Left lobe of liver (tissue), 2 donors: ENCODE measurements around the gene PRRX2. TPM values are rescaled to one million over a fixed set of nuclear protein-coding genes. Genes with fewer than 3 reads are reported as not detected.

Experiments
- ATAC-seq: fragments of 200-7000 bp; cut with Tn5 transposase; one replicate; pipeline ENCODE4 v1.9.1; 2020; ENCODE audit warnings: mild to moderate bottlenecking, moderate library complexity
- DNase-seq: peaks from one replicate; pipeline ENCODE4 v3.0.0-alpha.2; 2020; ENCODE audit warnings: low spot score
- total RNA-seq: library from RNA; stranded (reverse); gene quantifications from one replicate; pipeline ENCODE4 v1.2.1, GENCODE V29; 2021
- donor health status: DM: no; HTN: no; CAD: no; lungs with moderate emphysema.
- donor health status: DM: no; HTN: yes; CAD: no.

The PRRX2 gene
- total RNA-seq, 1 donor from 2014 or later = not detected

DNA sequence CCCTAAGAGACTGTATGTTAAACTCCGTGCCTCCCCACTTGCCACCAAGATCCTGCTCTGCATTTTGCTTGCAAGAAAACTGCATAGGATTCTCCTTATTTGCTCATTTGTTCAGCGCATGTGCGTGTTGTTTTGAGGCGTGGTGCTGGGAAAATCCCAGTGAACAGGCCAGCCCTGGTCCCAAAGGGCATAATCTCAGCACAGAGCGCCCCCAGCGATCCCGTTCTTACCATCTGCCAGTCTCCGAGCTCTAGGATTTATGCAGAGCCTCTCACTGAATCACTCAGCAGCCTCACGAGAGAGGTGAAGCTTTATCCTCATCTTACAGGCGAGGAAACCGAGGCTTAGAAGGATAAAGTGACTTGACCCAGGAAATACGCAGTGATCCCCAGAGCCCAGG, 11.5 kb downstream of the PRRX2 start:
- DNase-seq (no peak), ATAC-seq (no peak)

- no peak for ATAC-seq
- no peak for DNase-seq
These were observed 12.0 kb downstream of the PRRX2 start for GRCh38 chr9:129677456-129677855.

DNA sequence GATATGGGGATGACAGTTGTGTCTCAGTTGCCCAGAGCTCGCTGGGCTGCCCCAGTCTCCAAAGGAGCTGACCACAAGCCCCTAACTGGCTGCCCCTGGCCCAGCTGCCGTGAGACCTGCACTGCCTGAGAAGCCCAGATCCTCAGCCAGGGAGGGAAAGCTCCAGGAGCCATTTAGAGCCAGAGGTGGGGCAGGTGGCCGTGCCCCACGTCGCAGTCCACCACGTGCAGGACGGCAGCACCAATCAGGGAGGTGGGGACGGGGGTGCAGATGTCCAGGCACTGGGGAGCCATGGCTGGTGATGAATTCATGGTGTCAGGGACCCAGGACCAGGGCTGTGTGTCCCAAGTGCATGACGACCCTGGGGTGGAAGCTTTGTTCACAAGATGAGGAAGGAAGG, 13.4 kb downstream of the PRRX2 start:
- DNase-seq (no peak), ATAC-seq (no peak)

DNA sequence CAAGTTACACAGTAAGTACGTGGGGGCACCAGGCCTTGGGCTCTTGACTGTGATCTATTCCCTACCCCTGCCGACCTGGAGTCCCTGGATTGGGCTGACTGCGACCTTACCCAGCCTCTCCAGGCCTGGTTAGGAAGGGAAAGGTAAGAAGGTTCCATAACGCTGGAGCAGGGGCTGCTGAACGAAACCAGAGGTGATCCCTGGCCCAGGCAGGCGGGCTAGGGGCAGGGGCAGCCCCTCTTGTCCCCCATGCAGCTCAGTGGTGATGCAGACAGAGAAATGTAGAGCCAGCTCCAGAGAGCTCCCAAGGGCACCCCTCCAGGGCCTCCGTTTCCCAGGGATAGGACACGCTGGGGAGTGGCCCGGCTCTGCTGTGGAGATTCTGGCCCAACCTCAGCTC, 14.1 kb downstream of the PRRX2 start:
- DNase-seq (no peak), ATAC-seq (no peak)

DNA sequence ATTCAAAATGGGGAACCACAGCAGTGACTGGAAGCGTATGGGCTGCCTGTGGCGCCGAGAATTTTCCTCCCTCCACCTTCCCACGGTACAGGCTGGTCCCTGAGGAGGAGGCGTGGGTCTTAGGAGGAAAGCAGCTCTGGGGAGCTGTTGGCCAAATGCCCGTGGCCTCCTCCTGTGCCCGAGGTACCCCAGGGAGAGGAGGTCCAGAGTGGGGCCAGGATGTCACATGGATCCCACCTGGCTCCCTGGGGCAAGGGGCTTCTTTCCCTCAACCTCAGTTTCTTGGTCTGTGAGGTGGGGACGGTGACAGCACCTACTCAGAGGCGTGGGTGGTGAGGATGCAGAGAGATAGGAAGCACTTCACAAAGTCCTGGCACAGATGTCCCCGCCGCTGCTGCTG, 16.5 kb downstream of the PRRX2 start:
- ATAC-seq (no peak), DNase-seq (no peak)

DNA sequence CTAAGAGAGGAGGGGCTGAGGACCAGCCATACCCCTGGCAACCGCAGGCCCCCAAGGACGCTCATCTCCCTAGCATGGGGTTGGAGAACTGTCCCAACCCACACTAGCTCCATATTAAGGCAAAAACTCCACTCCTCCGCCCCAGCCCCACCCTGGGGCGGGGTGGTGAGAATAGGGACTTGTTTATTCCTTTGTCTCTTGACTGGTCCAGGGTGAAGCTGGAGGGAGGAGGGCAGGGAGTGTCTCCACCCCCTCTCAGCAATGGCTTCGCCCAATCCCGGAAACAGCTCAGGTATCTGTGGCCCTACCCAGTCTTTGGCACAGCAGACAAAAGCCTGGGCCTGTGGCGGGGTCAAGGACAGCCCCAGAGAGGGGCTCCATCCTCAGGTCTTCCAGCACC, 16.9 kb downstream of the PRRX2 start:
- no peak for ATAC-seq
- no peak for DNase-seq

- ATAC-seq (no peak), DNase-seq (no peak)
These were observed 19.9 kb downstream of the PRRX2 start for GRCh38 chr9:129685220-129685932.

DNA sequence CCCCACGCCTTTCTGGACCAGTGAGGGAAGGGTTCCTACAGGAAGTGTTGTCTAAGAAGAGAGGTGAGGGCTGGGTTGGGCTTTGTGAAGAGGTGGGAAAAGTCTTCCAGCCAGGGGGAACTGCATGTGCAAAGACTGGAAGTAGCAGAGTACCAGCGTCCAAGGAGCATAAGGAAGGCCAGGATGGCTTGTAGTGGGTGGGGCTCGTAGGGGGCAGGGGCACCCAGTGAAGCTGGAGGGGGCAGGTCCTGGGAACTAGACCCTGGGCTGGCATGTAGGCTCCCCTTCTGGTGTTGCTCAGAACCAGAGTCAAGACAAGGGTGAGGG, 20.4 kb downstream of the PRRX2 start:
- DNase-seq = no peak
- ATAC-seq = no peak

GRCh38 chr9:129686736-129687135, 21.3 kb downstream of the PRRX2 start:
- DNase-seq = no peak
- ATAC-seq = no peak

GRCh38 chr9:129687391-129687790, 21.9 kb downstream of the PRRX2 start:
- DNase-seq (no peak), ATAC-seq (no peak)

- DNase-seq (no peak), ATAC-seq (no peak)
These were observed 23.0 kb downstream of the PRRX2 start for GRCh38 chr9:129688285-129689043.

GRCh38 chr9:129692534-129692933, 27.1 kb downstream of the PRRX2 start:
- DNase-seq (no peak), ATAC-seq (no peak)

DNA sequence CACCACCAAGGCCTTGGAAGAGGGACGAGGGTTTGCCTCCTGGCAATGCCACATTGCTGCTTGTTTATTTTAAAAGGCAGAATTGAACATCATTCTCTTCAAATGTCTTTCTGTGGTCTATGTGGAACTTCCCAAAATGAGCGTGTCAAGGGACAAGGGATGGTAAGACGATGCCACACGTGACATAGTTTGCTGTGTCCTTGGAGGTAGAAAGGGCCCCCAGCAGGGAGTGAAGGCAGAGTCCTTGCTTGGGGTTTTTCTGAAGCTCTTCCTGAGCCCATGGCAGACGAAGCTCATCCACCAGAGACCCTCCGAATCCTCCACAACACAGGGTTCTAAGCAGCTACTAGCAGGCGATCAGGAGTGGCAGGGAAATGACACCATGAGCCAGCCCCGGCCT, 28.3 kb downstream of the PRRX2 start:
- DNase-seq (no peak), ATAC-seq (no peak)

GRCh38 chr9:129694243-129694646, 28.8 kb downstream of the PRRX2 start:
- DNase-seq (no peak), ATAC-seq (no peak)

GRCh38 chr9:129695870-129696269, 30.4 kb downstream of the PRRX2 start:
- DNase-seq = no peak
- no peak for ATAC-seq

DNA sequence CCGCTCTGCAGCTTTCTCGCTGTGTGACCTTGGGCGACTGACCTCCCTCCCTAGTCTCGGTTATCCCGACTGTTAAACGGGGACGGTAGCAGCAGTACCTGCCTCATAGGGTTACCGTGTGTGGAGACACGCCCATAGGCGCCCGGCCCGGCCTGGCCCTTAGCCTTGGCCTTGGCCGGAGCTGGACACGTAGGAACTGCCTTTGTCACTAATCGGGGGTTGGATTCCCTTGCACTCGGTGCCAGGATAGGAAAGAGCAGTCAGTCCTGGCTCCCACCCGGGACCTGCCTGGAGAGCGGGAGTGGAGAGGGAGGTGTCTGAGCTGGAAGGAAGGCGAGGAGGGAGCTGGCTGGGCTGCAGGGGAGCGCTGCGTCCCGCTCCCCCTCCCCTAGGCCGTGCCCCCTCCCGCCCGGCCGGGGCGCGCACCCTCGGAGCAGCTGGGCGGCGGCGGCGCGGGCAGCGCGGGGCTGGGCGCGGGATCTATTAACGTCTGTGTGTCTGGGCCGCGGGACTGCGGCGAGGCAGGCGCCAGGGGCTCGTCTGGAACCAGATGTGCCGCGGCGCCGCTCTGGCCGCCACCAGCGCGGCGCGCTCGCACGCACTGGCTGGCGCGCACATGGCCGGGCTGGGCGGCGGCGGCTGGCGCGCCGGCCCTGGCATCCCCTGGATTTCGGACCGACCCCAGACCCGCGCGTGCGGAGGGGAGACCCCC, 31.7 kb downstream of the PRRX2 start:
- ATAC-seq = peak; percentile 63

GRCh38 chr9:129697656-129698253, 32.3 kb downstream of the PRRX2 start:
- DNase-seq (no peak), ATAC-seq (no peak)

More for the DNA sequence above, 31.7 kb downstream of the PRRX2 start:
- no peak for DNase-seq

GRCh38 chr9:129698254-129698757, 32.9 kb downstream of the PRRX2 start:
- no peak for ATAC-seq
- no peak for DNase-seq

- ATAC-seq = no peak
- DNase-seq = no peak
These were observed 35.6 kb downstream of the PRRX2 start for GRCh38 chr9:129701054-129701453.

DNA sequence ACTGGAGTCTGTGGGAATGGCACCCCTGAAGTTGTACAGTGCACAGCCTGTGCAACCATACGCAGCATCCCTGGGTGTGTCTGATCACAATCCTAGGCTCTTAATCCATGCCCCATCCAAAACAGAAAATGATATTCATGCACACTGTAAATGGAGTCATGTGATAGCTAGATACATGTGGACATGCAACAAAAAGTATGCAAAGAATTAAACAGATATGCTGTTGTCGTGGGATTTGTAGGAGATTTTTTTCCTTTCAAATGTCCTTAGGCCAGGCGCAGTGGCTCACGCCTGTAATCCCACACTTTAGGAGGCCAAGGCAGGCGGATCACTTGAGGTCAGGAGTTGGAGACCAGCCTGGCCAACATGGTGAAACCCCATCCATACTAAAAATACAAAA, 36.1 kb downstream of the PRRX2 start:
- ATAC-seq = no peak
- DNase-seq = no peak
